HEK293 (cell line): ENCODE results near the gene XG.
"Not testable (repeated sequence)": the region's sequence is repeated elsewhere in the genome, so short reads cannot be mapped to it uniquely, and the experiment has no call there.

Experiments
- BCL11A ChIP-seq: fragments of 450-650 bp; formaldehyde crosslinking; IDR thresholded peaks from 2 replicates; pipeline ENCODE4 v1.5.1; 2016; ENCODE audit warnings: low read depth, missing biosample characterization, missing genetic modification characterization
- PRDM4 ChIP-seq: fragments of 450-650 bp; formaldehyde crosslinking; IDR thresholded peaks from 2 replicates; pipeline ENCODE4 v1.5.1; 2017; ENCODE audit warnings: missing biosample characterization, missing genetic modification characterization
- REST ChIP-seq: fragments of 450-650 bp; formaldehyde crosslinking; IDR thresholded peaks from 2 replicates; pipeline ENCODE4 v1.5.1; 2016; ENCODE audit warnings: missing biosample characterization, missing genetic modification characterization
- SCRT2 ChIP-seq: fragments of 450-650 bp; formaldehyde crosslinking; IDR thresholded peaks from 2 replicates; pipeline ENCODE4 v1.5.1; 2016; ENCODE audit warnings: missing biosample characterization, missing genetic modification characterization
- SP2 ChIP-seq: fragments of 450-650 bp; formaldehyde crosslinking; IDR thresholded peaks from 2 replicates; pipeline ENCODE4 v1.5.1; 2016; ENCODE audit warnings: missing biosample characterization, missing genetic modification characterization
- ZNF174 ChIP-seq: fragments of 450-650 bp; formaldehyde crosslinking; IDR thresholded peaks from 2 replicates; pipeline ENCODE4 v1.5.0; 2017; ENCODE audit warnings: missing biosample characterization, mild to moderate bottlenecking, missing genetic modification characterization
- ZNF398 ChIP-seq: fragments of 450-650 bp; formaldehyde crosslinking; IDR thresholded peaks from 2 replicates; pipeline ENCODE4 v1.5.1; 2017; ENCODE audit warnings: missing biosample characterization, missing genetic modification characterization
- ZNF529 ChIP-seq: fragments of 450-650 bp; formaldehyde crosslinking; IDR thresholded peaks from 2 replicates; pipeline ENCODE4 v1.5.1; 2017; ENCODE audit warnings: missing genetic modification characterization, missing biosample characterization; ENCODE audit not compliant: insufficient replicate concordance
- ZNF623 ChIP-seq: fragments of 450-650 bp; formaldehyde crosslinking; IDR thresholded peaks from 2 replicates; pipeline ENCODE4 v1.5.1; 2016; ENCODE audit warnings: missing biosample characterization, missing genetic modification characterization
- ZNF654 ChIP-seq: fragments of 450-650 bp; formaldehyde crosslinking; IDR thresholded peaks from 2 replicates; pipeline ENCODE4 v1.5.1; 2016; ENCODE audit warnings: low read depth, missing biosample characterization, missing genetic modification characterization
- ZNF792 ChIP-seq: fragments of 450-650 bp; formaldehyde crosslinking; IDR thresholded peaks from 2 replicates; pipeline ENCODE4 v1.5.1; 2016; ENCODE audit warnings: missing biosample characterization, missing genetic modification characterization
- ZSCAN30 ChIP-seq: fragments of 450-650 bp; IDR thresholded peaks from 2 replicates; pipeline ENCODE4 v1.5.1; 2018; ENCODE audit warnings: missing biosample characterization, mild to moderate bottlenecking, missing genetic modification characterization, moderate library complexity
- TF ChIP-seq, protein P1 (sequence below): fragments of 450-650 bp; formaldehyde crosslinking; IDR thresholded peaks from 2 replicates; pipeline ENCODE4 v1.5.1; 2016; ENCODE audit warnings: missing biosample characterization, missing genetic modification characterization

- TF ChIP-seq ZNF623 (tag by site-specific recombination); ZNF529; ZNF398; SP2 (tag by site-specific recombination); PRDM4 (tag by site-specific recombination); SCRT2 (tag by site-specific recombination); BCL11A (tag by site-specific recombination); ZSCAN30 (tag by site-specific recombination); ZNF174 (tag by site-specific recombination); ZNF654 (tag by site-specific recombination); REST; ZNF792 (tag by site-specific recombination): not testable (repeated sequence)
- TF ChIP-seq, protein P1, sequence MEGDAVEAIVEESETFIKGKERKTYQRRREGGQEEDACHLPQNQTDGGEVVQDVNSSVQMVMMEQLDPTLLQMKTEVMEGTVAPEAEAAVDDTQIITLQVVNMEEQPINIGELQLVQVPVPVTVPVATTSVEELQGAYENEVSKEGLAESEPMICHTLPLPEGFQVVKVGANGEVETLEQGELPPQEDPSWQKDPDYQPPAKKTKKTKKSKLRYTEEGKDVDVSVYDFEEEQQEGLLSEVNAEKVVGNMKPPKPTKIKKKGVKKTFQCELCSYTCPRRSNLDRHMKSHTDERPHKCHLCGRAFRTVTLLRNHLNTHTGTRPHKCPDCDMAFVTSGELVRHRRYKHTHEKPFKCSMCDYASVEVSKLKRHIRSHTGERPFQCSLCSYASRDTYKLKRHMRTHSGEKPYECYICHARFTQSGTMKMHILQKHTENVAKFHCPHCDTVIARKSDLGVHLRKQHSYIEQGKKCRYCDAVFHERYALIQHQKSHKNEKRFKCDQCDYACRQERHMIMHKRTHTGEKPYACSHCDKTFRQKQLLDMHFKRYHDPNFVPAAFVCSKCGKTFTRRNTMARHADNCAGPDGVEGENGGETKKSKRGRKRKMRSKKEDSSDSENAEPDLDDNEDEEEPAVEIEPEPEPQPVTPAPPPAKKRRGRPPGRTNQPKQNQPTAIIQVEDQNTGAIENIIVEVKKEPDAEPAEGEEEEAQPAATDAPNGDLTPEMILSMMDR: not testable (repeated sequence)
These were observed 24.6 kb upstream of the XG start for GRCh38 chrX:2727264-2727663.
